Coronary artery (tissue), 2 donors: Measurements from ENCODE around the gene RPS6KA4.

Source experiments
- DNase-seq: peaks from one replicate; pipeline ENCODE4 v3.0.0-alpha.2; 2017; ENCODE audit warnings: low spot score
- H3K27ac ChIP-seq, 2 donors: fragments of 200-600 bp; sonication (generic); one replicate each; pipeline ENCODE4 v1.5.1; 2016 to 2019
- H3K4me3 ChIP-seq: fragments of 200-600 bp; sonication (generic); 2 replicates; pipeline ENCODE4 v1.5.1; 2016; ENCODE audit warnings: mild to moderate bottlenecking, moderate library complexity
- TF ChIP-seq, protein P1 (sequence below): fragments of 200-600 bp; sonication (generic); IDR thresholded peaks from one replicate; pipeline ENCODE4 v1.5.1; 2019; ENCODE audit warnings: antibody characterized with exemption

The RPS6KA4 gene

DNA sequence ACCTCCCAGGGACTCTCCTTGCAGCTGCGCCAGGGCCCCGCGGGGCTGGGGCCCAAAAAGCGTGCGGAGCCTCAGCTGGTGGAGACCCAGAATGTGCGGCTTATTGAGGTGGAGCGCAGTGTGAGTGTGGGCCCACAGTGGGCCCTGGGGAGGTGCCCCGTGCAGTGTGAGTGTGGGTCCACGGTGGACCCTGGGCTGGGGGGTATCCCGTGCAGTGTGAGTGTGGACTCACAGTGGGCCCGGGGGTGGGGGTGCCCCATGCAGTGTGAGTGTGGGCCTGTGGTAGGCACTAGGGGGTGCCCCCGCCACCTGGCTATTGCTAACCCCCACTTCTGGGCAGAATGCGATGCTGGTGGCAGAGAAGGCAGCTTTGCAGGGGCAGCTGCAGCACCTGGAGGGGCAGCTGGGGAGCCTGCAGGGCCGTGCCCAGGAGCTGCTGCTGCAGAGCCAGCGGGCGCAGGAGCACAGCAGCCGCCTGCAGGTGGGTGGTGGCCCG lies 7.8 kb upstream of the RPS6KA4 start:
- TF ChIP-seq, protein P1, sequence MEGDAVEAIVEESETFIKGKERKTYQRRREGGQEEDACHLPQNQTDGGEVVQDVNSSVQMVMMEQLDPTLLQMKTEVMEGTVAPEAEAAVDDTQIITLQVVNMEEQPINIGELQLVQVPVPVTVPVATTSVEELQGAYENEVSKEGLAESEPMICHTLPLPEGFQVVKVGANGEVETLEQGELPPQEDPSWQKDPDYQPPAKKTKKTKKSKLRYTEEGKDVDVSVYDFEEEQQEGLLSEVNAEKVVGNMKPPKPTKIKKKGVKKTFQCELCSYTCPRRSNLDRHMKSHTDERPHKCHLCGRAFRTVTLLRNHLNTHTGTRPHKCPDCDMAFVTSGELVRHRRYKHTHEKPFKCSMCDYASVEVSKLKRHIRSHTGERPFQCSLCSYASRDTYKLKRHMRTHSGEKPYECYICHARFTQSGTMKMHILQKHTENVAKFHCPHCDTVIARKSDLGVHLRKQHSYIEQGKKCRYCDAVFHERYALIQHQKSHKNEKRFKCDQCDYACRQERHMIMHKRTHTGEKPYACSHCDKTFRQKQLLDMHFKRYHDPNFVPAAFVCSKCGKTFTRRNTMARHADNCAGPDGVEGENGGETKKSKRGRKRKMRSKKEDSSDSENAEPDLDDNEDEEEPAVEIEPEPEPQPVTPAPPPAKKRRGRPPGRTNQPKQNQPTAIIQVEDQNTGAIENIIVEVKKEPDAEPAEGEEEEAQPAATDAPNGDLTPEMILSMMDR, result no peak
- DNase-seq, result no peak
- H3K4me3 ChIP-seq, result no peak overlapping the region
- no peak overlapping the region for H3K27ac ChIP-seq

DNA sequence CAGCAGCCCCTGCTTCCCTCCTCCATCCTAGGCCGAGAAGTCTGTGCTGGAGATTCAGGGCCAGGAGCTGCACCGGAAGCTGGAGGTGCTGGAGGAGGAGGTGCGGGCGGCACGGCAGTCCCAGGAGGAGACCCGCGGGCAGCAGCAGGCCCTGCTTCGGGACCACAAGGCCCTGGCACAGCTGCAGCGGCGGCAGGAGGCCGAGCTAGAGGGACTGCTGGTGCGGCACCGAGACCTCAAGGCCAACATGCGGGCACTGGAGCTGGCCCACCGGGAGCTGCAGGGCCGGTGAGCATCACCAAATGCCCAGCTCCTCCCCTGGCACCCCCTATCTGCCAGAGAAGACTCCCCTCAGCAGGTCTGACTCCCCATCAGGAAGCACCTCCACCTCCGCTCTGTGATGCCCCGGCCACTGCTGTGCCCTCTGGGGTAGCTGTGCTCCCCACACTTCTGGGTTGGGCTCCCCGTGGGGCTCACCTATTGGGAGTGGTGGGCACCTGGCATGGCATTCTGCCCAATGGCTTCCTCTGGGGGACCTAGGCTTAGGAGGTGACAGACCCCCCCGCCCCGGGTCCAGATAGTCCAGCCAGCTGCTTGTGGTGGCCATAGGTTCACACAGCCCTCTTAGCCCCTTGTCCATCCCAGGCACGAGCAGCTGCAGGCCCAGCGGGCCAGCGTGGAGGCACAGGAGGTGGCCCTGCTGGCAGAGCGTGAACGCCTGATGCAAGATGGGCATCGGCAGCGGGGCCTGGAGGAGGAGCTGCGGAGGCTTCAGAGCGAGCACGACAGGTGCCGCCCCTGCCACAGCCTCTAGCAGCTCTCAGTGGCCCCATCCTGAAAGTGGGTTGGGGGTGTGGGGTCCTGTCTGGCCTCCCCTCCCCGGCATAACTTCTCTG lies 6.6 kb upstream of the RPS6KA4 start:
- Histone ChIP-seq H3K27ac (no peak overlapping the region), H3K4me3 (no peak overlapping the region)
- TF ChIP-seq, protein P1, result no peak
- DNase-seq, result peak; percentile 70

DNA sequence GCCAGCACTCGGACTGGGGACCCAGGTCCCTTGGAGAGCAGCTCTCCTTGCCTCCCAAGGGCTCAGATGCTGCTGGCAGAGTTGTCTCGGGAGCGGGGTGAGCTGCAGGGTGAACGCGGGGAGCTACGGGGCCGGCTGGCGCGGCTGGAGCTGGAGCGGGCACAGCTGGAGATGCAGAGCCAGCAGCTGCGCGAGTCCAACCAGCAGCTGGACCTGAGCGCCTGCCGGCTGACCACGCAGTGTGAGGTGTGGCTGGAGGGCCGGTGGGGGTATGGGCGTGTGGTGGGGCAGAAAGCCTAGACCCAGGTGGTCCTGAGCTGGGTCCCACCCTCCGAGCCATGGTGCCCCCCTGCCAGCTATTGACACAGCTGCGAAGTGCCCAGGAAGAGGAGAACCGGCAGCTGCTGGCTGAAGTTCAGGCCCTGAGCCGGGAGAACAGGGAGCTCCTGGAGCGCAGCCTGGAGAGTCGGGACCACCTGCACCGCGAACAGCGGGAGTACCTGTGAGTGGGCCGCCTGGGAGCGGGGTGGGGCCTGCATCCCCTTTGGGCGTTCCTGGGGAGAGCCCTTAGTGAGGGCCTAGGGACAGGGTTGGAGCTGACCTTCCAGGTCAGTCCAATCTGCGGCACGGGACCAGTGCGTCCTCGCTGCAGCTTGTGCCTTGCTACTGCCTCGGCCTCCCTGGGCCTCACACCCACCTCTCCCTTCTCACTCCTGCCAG lies 5.8 kb upstream of the RPS6KA4 start:
- DNase-seq, result peak; percentile 69
- TF ChIP-seq, protein P1, result no peak
- no peak overlapping the region for H3K27ac ChIP-seq
- no peak overlapping the region for H3K4me3 ChIP-seq

DNA sequence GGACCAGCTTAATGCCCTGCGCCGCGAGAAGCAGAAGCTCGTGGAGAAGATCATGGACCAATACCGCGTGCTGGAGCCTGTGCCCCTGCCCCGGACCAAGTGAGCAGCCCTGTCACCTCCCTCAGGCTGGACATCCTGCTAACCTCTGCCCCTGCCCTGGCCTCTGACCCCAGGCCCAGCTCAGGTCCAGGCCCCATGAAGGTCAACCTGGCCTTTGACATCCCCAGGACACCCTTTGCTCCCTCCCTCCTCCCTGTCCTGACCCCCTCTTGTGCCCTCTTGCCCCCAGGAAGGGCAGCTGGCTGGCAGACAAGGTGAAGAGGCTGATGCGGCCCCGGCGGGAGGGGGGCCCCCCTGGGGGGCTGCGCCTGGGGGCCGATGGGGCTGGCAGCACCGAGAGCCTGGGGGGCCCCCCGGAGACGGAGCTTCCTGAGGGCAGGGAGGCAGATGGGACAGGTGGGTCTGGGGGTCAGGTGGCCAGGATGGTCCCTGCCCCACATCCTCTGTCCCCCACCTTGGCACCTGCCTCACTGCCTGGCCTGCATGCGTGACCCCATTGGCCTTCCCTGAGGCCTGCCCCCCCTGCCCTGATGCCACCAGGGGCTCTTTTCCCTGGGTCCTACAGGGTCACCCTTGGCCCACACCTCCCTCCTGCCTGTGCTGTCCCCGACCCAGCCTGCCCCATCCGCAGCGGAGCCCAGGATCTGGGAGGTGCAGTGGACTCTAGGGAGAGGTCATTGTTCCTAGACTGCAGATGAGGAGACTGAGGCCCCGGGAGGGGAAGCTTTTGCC lies 5.1 kb upstream of the RPS6KA4 start:
- H3K27ac ChIP-seq, result no peak overlapping the region
- TF ChIP-seq, protein P1, result no peak
- H3K4me3 ChIP-seq, result no peak overlapping the region
- no peak for DNase-seq

DNA sequence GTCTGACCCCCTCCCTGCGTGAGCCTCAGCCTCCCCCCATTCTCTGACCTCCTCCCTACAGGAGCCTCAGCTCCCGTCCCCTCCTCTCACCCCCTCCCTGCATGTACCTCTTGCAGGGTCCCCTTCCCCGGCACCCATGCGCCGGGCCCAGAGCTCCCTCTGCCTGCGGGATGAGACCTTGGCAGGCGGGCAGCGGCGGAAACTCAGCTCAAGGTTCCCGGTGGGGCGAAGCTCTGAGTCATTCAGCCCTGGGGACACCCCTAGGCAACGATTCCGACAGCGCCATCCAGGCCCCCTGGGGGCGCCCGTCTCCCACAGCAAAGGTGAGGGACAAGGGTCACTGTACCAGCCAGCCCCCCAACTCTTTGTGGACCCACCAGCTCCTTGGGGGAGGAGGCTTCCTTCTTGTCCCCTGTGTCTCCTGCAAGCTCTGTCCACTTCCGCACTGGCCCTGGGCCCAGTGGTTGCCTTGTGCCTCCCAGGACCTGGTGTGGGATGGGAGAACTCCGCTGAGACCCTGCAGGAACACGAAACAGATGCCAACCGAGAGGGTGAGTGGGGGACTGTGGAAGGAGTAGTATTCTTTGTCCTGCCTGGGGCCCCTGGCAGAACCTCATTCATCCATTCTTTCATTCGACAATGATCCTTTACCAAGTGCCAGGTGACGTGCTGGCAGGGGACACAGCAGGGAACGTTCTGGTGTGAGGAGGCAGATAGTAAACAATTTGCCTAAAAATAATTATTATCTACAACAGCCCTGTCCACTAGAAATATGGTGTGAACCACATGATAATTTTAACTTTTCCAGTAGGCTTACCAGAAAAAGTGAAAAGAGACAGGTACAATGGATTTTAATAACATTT lies 3.7 kb upstream of the RPS6KA4 start:
- Histone ChIP-seq H3K4me3 (peak overlapping the region; percentile 68), H3K27ac (peak overlapping the region in 1 of 2 donors; percentile 49)
- TF ChIP-seq, protein P1, result peak; percentile 48
- DNase-seq, result peak; percentile 87
